ENCODE results near the gene RMND5B. TPM values are rescaled to one million over a fixed set of nuclear protein-coding genes. Genes with fewer than 3 reads are reported as not detected.

RMND5B gene
- total RNA-seq, 1 experiment from 2014 or later = 24.1 TPM

DNA sequence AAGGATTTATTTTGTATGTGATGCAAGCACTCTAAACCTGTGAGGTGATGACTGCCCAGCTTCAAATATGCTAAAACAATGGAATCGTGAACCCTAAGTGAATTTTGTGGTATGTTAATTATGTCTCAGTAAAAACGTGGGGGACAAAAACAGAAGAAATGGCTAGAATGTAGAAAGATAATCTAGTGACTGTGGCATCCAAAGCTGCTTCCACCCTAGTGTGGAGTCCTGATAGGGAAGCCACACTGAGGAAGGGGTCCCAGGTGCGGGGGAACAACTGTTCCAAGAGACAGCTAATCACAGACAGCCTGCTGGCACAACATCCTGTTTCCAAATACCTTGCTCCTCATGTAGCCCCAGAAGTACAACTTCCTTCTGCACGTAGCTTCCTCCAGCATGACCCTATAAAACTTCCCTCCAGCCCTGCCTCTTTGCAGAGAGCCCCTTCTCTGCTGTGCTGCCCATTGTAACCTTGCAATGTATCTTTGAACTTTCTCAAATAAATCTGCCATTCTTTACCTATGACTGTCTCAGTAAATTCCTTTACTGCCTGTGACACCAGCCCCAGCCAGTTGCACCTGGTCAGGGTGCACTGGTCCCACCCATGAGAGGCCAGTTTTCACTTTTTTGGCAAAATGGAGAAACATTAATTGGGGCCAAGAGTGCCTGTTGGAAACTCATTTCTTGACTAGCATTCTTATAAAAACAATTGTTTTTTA is 51.5 kb downstream of the RMND5B start:
- TF ChIP-seq JUND (IDR thresholded peaks at IDR 0.05) (no peak), ZNF274 (IDR thresholded peaks at IDR 0.05; ENCODE audit: low read depth, low read length) (no peak), SRF (IDR thresholded peaks at IDR 0.05; ENCODE audit: low read depth) (no peak), RAD21 (IDR thresholded peaks at IDR 0.05; ENCODE audit: low read depth) (no peak), EZH2phosphoT487 (IDR thresholded peaks at IDR 0.05; ENCODE audit: borderline replicate concordance) (no peak), TCF7L2 (IDR thresholded peaks at IDR 0.05; ENCODE audit: borderline replicate concordance, extremely low read depth, insufficient read depth, insufficient read length) (no peak), CEBPB (IDR thresholded peaks at IDR 0.05; ENCODE audit: low read depth) (no peak), POLR2AphosphoS5 (IDR thresholded peaks at IDR 0.05; ENCODE audit: low read depth, low read length) (no peak), ZFX (IDR thresholded peaks at IDR 0.05) (no peak), CBX3 (IDR thresholded peaks at IDR 0.05; ENCODE audit: low read depth) (no peak), MAX (IDR thresholded peaks at IDR 0.05) (no peak), EGR1 (IDR thresholded peaks at IDR 0.05; ENCODE audit: low read depth) (no peak), REST (IDR thresholded peaks at IDR 0.05; ENCODE audit: low read depth) (no peak), POLR2A (IDR thresholded peaks at IDR 0.05; ENCODE audit: borderline replicate concordance, extremely low read depth, insufficient read depth, insufficient read length) (no peak), SP1 (IDR thresholded peaks at IDR 0.05; ENCODE audit: low read depth) (no peak), YY1 (IDR thresholded peaks at IDR 0.05; ENCODE audit: extremely low read depth, insufficient replicate concordance, low read depth, low read length) (no peak), SIN3A (IDR thresholded peaks at IDR 0.05; ENCODE audit: low read depth) (no peak)
- TF ChIP-seq, protein P1, sequence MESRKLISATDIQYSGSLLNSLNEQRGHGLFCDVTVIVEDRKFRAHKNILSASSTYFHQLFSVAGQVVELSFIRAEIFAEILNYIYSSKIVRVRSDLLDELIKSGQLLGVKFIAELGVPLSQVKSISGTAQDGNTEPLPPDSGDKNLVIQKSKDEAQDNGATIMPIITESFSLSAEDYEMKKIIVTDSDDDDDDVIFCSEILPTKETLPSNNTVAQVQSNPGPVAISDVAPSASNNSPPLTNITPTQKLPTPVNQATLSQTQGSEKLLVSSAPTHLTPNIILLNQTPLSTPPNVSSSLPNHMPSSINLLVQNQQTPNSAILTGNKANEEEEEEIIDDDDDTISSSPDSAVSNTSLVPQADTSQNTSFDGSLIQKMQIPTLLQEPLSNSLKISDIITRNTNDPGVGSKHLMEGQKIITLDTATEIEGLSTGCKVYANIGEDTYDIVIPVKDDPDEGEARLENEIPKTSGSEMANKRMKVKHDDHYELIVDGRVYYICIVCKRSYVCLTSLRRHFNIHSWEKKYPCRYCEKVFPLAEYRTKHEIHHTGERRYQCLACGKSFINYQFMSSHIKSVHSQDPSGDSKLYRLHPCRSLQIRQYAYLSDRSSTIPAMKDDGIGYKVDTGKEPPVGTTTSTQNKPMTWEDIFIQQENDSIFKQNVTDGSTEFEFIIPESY (IDR thresholded peaks at IDR 0.05; ENCODE audit: extremely low read depth, insufficient replicate concordance, low read length) = no peak
- TF ChIP-seq, protein P2, sequence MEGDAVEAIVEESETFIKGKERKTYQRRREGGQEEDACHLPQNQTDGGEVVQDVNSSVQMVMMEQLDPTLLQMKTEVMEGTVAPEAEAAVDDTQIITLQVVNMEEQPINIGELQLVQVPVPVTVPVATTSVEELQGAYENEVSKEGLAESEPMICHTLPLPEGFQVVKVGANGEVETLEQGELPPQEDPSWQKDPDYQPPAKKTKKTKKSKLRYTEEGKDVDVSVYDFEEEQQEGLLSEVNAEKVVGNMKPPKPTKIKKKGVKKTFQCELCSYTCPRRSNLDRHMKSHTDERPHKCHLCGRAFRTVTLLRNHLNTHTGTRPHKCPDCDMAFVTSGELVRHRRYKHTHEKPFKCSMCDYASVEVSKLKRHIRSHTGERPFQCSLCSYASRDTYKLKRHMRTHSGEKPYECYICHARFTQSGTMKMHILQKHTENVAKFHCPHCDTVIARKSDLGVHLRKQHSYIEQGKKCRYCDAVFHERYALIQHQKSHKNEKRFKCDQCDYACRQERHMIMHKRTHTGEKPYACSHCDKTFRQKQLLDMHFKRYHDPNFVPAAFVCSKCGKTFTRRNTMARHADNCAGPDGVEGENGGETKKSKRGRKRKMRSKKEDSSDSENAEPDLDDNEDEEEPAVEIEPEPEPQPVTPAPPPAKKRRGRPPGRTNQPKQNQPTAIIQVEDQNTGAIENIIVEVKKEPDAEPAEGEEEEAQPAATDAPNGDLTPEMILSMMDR (IDR thresholded peaks at IDR 0.05 in 2 of 3, conservative IDR thresholded peaks at IDR 0.05 in 1 of 3; ENCODE audit: borderline replicate concordance in 1 of 3, insufficient read depth in 1 of 3, low read depth in 2 of 3, low read length in 2 of 3) = no peak
- DNase-seq (ENCODE audit: low read depth, low spot score) = no peak
- no peaks in the 10 kb centered on the region for H4K20me1 ChIP-seq (ENCODE audit: insufficient read depth)
- no peaks in the 10 kb centered on the region for H3K36me3 ChIP-seq (ENCODE audit: control insufficient read depth in 1 of 2, insufficient read depth in 2 of 2, low read length in 2 of 2)
- H3K4me1 ChIP-seq (ENCODE audit: control insufficient read depth in 1 of 2, insufficient read depth in 2 of 2, low read length in 2 of 2) = no peaks in the 10 kb centered on the region
- ChIA-PET CTCF (no interaction called here), POLR2A (no interaction called here), RAD21 (ENCODE audit: low non-redundant PET in 1 of 2, low total read pairs in 2 of 2, uncharacterized antibody in 2 of 2, unreplicated experiment in 2 of 2) (no interaction called here)
- intact Hi-C loops (cut with micrococcal nuclease) = no loop called here
- H3K4me2 ChIP-seq (ENCODE audit: low read length) = no peak overlapping the region
- H3K9me3 ChIP-seq (ENCODE audit: control insufficient read depth in 1 of 2, insufficient read depth in 1 of 2, low read depth in 1 of 2, low read length in 2 of 2) = no peaks in the 10 kb centered on the region
- H2AFZ ChIP-seq (ENCODE audit: low read depth, low read length, poor library complexity, severe bottlenecking) = no peak overlapping the region
- H3K4me3 ChIP-seq (replicated peaks in 1 of 2; ENCODE audit: low read depth in 1 of 2, low read length in 2 of 2) = no peak overlapping the region
- no peaks in the 10 kb centered on the region for H3K79me2 ChIP-seq (ENCODE audit: insufficient read depth, low read length)
- H3K27ac ChIP-seq (ENCODE audit: low read depth, low read length) = no peak overlapping the region
- no peaks in the 10 kb centered on the region for H3K27me3 ChIP-seq (ENCODE audit: insufficient read depth, low read length)
- no peak for ATAC-seq
- H3K9ac ChIP-seq (ENCODE audit: low read length) = no peak overlapping the region
- BruUV-seq (replicated peaks) = no TSS peak
- no peaks in the 10 kb centered on the region for H3K9me2 ChIP-seq (ENCODE audit: insufficient read depth)

All from HCT116 (cell line).